Liver (tissue), 3 donors: Measurements from ENCODE around the gene MTERF4.

Experiments used
- ATF3 ChIP-seq: IDR thresholded peaks from 2 replicates; pipeline ENCODE4 v1.6.1; 2016; ENCODE audit warnings: antibody characterized with exemption
- CTCF ChIP-seq: fragments of 150-350 bp; IDR thresholded peaks from 2 replicates; pipeline ENCODE4 v1.5.1; 2017; ENCODE audit warnings: improper control_type of control experiment, low read depth, low read length; ENCODE audit not compliant: missing input control
- EGR1 ChIP-seq, 2 donors: IDR thresholded peaks; 2 replicates each; pipeline ENCODE4 v1.6.1; 2016 to 2018; ENCODE audit warnings: antibody characterized with exemption in 2 of 2, low read depth in 2 of 2
- FOXA1 ChIP-seq: IDR thresholded peaks from 2 replicates; pipeline ENCODE4 v1.6.1; 2016; ENCODE audit warnings: antibody characterized with exemption
- GABPA ChIP-seq, 2 donors: IDR thresholded peaks in 1 of 2; conservative IDR thresholded peaks in 1 of 2; 2 replicates each; pipeline ENCODE4 v1.6.1; 2016; ENCODE audit warnings: antibody characterized with exemption in 2 of 2, mild to moderate bottlenecking in 1 of 2, moderate library complexity in 1 of 2
- JUND ChIP-seq, 2 donors: IDR thresholded peaks; 2 replicates each; pipeline ENCODE4 v1.6.1; 2016; ENCODE audit warnings: antibody characterized with exemption in 2 of 2
- RAD21 ChIP-seq, 2 donors: IDR thresholded peaks; 2 replicates each; pipeline ENCODE4 v1.6.1; 2016; ENCODE audit warnings: antibody characterized with exemption in 2 of 2, mild to moderate bottlenecking in 2 of 2
- REST ChIP-seq: IDR thresholded peaks from 2 replicates; pipeline ENCODE4 v1.6.1; 2016; ENCODE audit warnings: antibody characterized with exemption, mild to moderate bottlenecking
- RXRA ChIP-seq, 2 donors: IDR thresholded peaks; 2 replicates each; pipeline ENCODE4 v1.6.1; 2017 to 2018; ENCODE audit warnings: antibody characterized with exemption in 2 of 2, mild to moderate bottlenecking in 1 of 2
- SP1 ChIP-seq: IDR thresholded peaks from 2 replicates; pipeline ENCODE4 v1.6.1; 2018; ENCODE audit warnings: antibody characterized with exemption, mild to moderate bottlenecking
- TAF1 ChIP-seq: conservative IDR thresholded peaks from 2 replicates; pipeline ENCODE4 v1.6.1; 2016; ENCODE audit warnings: antibody characterized with exemption, mild to moderate bottlenecking
- YY1 ChIP-seq: IDR thresholded peaks from 2 replicates; pipeline ENCODE4 v1.6.1; 2016; ENCODE audit warnings: antibody characterized with exemption, mild to moderate bottlenecking
- ZBTB33 ChIP-seq: IDR thresholded peaks from 2 replicates; pipeline ENCODE4 v1.6.1; 2016; ENCODE audit warnings: antibody characterized with exemption
- donor health status: healthy.
- donor health status: healthy.

- TF ChIP-seq CTCF (no peak), ATF3 (no peak), JUND (IDR thresholded peaks at IDR 0.05) (no peak), SP1 (no peak), REST (no peak), GABPA (IDR thresholded peaks at IDR 0.05 in 1 of 2, conservative IDR thresholded peaks at IDR 0.05 in 1 of 2) (no peak), RAD21 (IDR thresholded peaks at IDR 0.05) (no peak), FOXA1 (no peak), EGR1 (IDR thresholded peaks at IDR 0.05; ENCODE audit: low read depth in 2 of 2) (no peak), ZBTB33 (no peak), RXRA (IDR thresholded peaks at IDR 0.05) (no peak), TAF1 (no peak), YY1 (no peak)
Measured at GRCh38 chr2:241094924-241095420, 7.1 kb downstream of the MTERF4 start.
